B cell (primary cell): ENCODE measurements around the gene FAM53B. TPM values are rescaled to one million over a fixed set of nuclear protein-coding genes. Genes with fewer than 3 reads are reported as not detected.

Experiments used
- ATAC-seq: fragments of 200-7000 bp; cut with Tn5 transposase; one replicate; pipeline ENCODE4 v1.10.0; 2021; ENCODE audit warnings: low read depth, mild to moderate bottlenecking, moderate number of reproducible peaks, moderate library complexity
- CTCF ChIA-PET: fragments of 350-600 bp; sonication (Branson Sonifier 250); formaldehyde crosslinking; loops from one replicate; lab custom pipeline; 2021; ENCODE audit warnings: antibody characterized with exemption, inconsistent platforms; lab: Charles Lee
- POLR2A ChIA-PET: fragments of 350-600 bp; sonication (Branson Sonifier 250); formaldehyde crosslinking; loops from one replicate; lab custom pipeline; 2021; ENCODE audit warnings: antibody characterized with exemption; lab: Charles Lee
- DNase-seq: peaks from one replicate; pipeline ENCODE4 v3.0.0; 2013
- H2AFZ ChIP-seq: 2 replicates; pipeline ENCODE4 v1.6.1; 2012; ENCODE audit warnings: mild to moderate bottlenecking, low read depth, low read length; ENCODE audit not compliant: insufficient read depth, poor library complexity, severe bottlenecking
- H3K27ac ChIP-seq, 2 donors: 1 replicate in 1 of 2; 2 replicates in 1 of 2; pipeline ENCODE4 v1.5.1; 2012 to 2013; ENCODE audit warnings: low read length in 2 of 2, mild to moderate bottlenecking in 2 of 2, moderate library complexity in 1 of 2
- H3K27me3 ChIP-seq, 4 experiments: fragments of 200-600 bp in 1 of 4; sonication (generic) in 1 of 4; replicated peaks in 1 of 4; 1 replicate in 2 of 4; 2 replicates in 2 of 4; pipeline versions ENCODE4 v1.6.1 to v1.7.0; 2013 to 2016; ENCODE audit warnings: low read length in 3 of 4, mild to moderate bottlenecking in 2 of 4, mixed read lengths in 1 of 4, moderate library complexity in 1 of 4; ENCODE audit not compliant: insufficient read depth in 4 of 4, control insufficient read depth in 3 of 4; ENCODE audit errors: control extremely low read depth in 1 of 4
- H3K36me3 ChIP-seq, 2 experiments: replicated peaks in 1 of 2; 1 replicate in 1 of 2; 2 replicates in 1 of 2; pipeline versions ENCODE4 v1.6.1 to v1.7.1; 2013; ENCODE audit warnings: low read length in 1 of 2; ENCODE audit not compliant: insufficient read depth in 2 of 2, control insufficient read depth in 1 of 2; ENCODE audit errors: control extremely low read depth in 1 of 2, extremely low read depth in 1 of 2
- H3K4me1 ChIP-seq, 2 donors: fragments of 200-600 bp in 1 of 2; sonication (generic) in 1 of 2; 1 replicate in 1 of 2; 2 replicates in 1 of 2; pipeline versions ENCODE4 v1.5.1 to v1.6.1; 2013 to 2017; ENCODE audit warnings: low read length in 2 of 2; ENCODE audit not compliant: control insufficient read depth in 2 of 2, insufficient read depth in 2 of 2
- H3K4me2 ChIP-seq: replicated peaks from 2 replicates; pipeline ENCODE3; 2012; ENCODE audit warnings: mild to moderate bottlenecking, low read depth, low read length; ENCODE audit not compliant: poor library complexity, severe bottlenecking
- H3K4me3 ChIP-seq, 5 experiments: fragments of 200-600 bp in 1 of 5; sonication (generic) in 1 of 5; 1 replicate in 3 of 5; 2 replicates in 2 of 5; pipeline versions ENCODE4 v1.5.1 to v1.7.0; 2011 to 2016; ENCODE audit warnings: low read length in 4 of 5, mild to moderate bottlenecking in 4 of 5, low read depth in 2 of 5, control low read depth in 1 of 5, moderate library complexity in 1 of 5; ENCODE audit not compliant: insufficient read depth in 1 of 5; ENCODE audit errors: control extremely low read depth in 1 of 5, extremely low read depth in 1 of 5
- H3K79me2 ChIP-seq: fragments of 200-600 bp; sonication (generic); one replicate; pipeline ENCODE4 v1.6.0; 2016; ENCODE audit warnings: low read length; ENCODE audit not compliant: control insufficient read depth, insufficient read depth
- H3K9ac ChIP-seq: fragments of 200-600 bp; sonication (generic); 2 replicates; pipeline ENCODE4 v1.6.1; 2017; ENCODE audit warnings: mild to moderate bottlenecking, low read length, moderate library complexity
- H3K9me3 ChIP-seq, 3 donors: one replicate each; pipeline versions ENCODE4 v1.6.1 to v1.7.1; 2013; ENCODE audit warnings: low read length in 2 of 3; ENCODE audit not compliant: control insufficient read depth in 2 of 3, insufficient read depth in 1 of 3; ENCODE audit errors: control extremely low read depth in 1 of 3
- H4K20me1 ChIP-seq: 2 replicates; pipeline ENCODE4 v1.6.0; 2012; ENCODE audit warnings: mild to moderate bottlenecking, low read length; ENCODE audit not compliant: insufficient read depth, control insufficient read depth, poor library complexity, severe bottlenecking
- H3K27ac Mint-ChIP-seq: one replicate; pipeline ENCODE4 v1.8.0; 2021; ENCODE audit warnings: mixed read lengths
- H3K27me3 Mint-ChIP-seq: one replicate; pipeline ENCODE4 v1.8.0; 2021; ENCODE audit warnings: mixed read lengths
- H3K4me1 Mint-ChIP-seq: one replicate; pipeline ENCODE4 v1.8.0; 2021; ENCODE audit warnings: mixed read lengths
- H3K4me3 Mint-ChIP-seq: one replicate; pipeline ENCODE4 v1.8.0; 2021; ENCODE audit warnings: mixed read lengths
- H3K9me3 Mint-ChIP-seq: one replicate; pipeline ENCODE4 v1.8.0; 2022; ENCODE audit warnings: mixed read lengths; ENCODE audit not compliant: insufficient read depth
- CTCF ChIP-seq: fragments of 200-600 bp; IDR thresholded peaks from one replicate; pipeline ENCODE4 v1.8.0; 2022; ENCODE audit warnings: antibody characterized with exemption, mild to moderate bottlenecking
- EZH2 ChIP-seq: IDR thresholded peaks from 2 replicates; pipeline ENCODE4 v1.6.1; 2012; ENCODE audit warnings: borderline replicate concordance, low read depth, mild to moderate bottlenecking, moderate library complexity, low read length; ENCODE audit not compliant: insufficient read depth, poor library complexity, severe bottlenecking
- WGBS: methylation state at CpG from one replicate; pipeline ENCODE4 v1.1.5; 2013; ENCODE audit warnings: missing lambda C conversion rate; ENCODE audit not compliant: insufficient coverage; 5-methylcytosine and 5-hydroxymethylcytosine counted together
- intact Hi-C: fragments of 100-400 bp; cut with micrococcal nuclease; formaldehyde crosslinking; loops from one replicate; pipeline ENCODE4 v1.10.0; 2022
- polyA plus RNA-seq: library from polyadenylated mRNA; depleted of rRNA; stranded (reverse); fragments of >200 nt; gene quantifications from 2 replicates; pipeline ENCODE4 v1.2.3, GENCODE V29; 2012
- total RNA-seq, 2 donors: library from RNA; stranded (reverse); fragments of 120-200 nt in 1 of 2; gene quantifications; 1 replicate in 1 of 2; 2 replicates in 1 of 2; pipeline versions ENCODE4 v1.2.3 to v1.2.4, GENCODE V29; 2013 to 2022

The FAM53B gene
- total and polyA plus RNA-seq, 2 donors (not counting 1 experiment from before 2014, with no cell fraction given), result 51.2 to 186 TPM

- POLR2A ChIA-PET, result interaction anchor here (0.9 to 3.6 kb wide), 25 partner anchors 13 to 212 kb away, joined by 3 to 62 read pairs (median 6); no protein-coding TSS in a partner anchor
- H3K9ac ChIP-seq, result peak overlapping the region; percentile 79
- no peaks in the 10 kb centered on the region for H3K27me3 ChIP-seq
- peak overlapping the region; percentile 98 for H3K27ac Mint-ChIP-seq
- H3K9me3 Mint-ChIP-seq, result no peaks in the 10 kb centered on the region
- 39% methylated on average over 4 of the region's 9 CpGs for WGBS
- CTCF ChIA-PET, result interaction anchor here (0.6 to 7.9 kb wide), 43 partner anchors 9 to 747 kb away, joined by 3 to 357 read pairs (median 9); partner anchors contain the start of gene EEF1AKMT2
- peaks cover 67% of the 10 kb centered on the region for H3K4me1 Mint-ChIP-seq
- H3K79me2 ChIP-seq, result peaks cover 68% of the 10 kb centered on the region
- no peaks in the 10 kb centered on the region for H3K9me3 ChIP-seq
- peak overlapping the region; percentile 66 to 92 (median 78) for H3K4me3 ChIP-seq
- ATAC-seq (no peak), DNase-seq (peak; percentile 63)
- peaks cover 0 to 6% of the 10 kb centered on the region in 2 experiments for H3K36me3 ChIP-seq
- H2AFZ ChIP-seq, result no peak overlapping the region
- intact Hi-C loops, result loop anchor here (1.0 to 10.0 kb wide), 14 partner anchors 14 to 647 kb away; partner anchors contain the start of gene CHST15
- no peaks in the 10 kb centered on the region for H3K27me3 Mint-ChIP-seq
- TF ChIP-seq CTCF (no peak), EZH2 (no peak)
- peak overlapping the region; percentile 90 for H3K4me2 ChIP-seq
- peak overlapping the region; percentile 79 to 98 for H3K27ac ChIP-seq
- H3K4me1 ChIP-seq, result peaks cover 54 to 67% of the 10 kb centered on the region in 2 donors
- H3K4me3 Mint-ChIP-seq, result peak overlapping the region; percentile 93
- H4K20me1 ChIP-seq, result peaks cover 34% of the 10 kb centered on the region
These were observed 2.2 kb downstream of the FAM53B start for GRCh38 chr10:124741922-124742412.
